ENCODE measurements around the gene MED29. TPM values are rescaled to one million over a fixed set of nuclear protein-coding genes. Genes with fewer than 3 reads are reported as not detected.

MED29 gene
- total and polyA plus RNA-seq, 2 of the 13 experiments (the other 11 are each of a cell fraction or from before 2014, with no cell fraction given), result 14.0 to 19.7 TPM

DNA sequence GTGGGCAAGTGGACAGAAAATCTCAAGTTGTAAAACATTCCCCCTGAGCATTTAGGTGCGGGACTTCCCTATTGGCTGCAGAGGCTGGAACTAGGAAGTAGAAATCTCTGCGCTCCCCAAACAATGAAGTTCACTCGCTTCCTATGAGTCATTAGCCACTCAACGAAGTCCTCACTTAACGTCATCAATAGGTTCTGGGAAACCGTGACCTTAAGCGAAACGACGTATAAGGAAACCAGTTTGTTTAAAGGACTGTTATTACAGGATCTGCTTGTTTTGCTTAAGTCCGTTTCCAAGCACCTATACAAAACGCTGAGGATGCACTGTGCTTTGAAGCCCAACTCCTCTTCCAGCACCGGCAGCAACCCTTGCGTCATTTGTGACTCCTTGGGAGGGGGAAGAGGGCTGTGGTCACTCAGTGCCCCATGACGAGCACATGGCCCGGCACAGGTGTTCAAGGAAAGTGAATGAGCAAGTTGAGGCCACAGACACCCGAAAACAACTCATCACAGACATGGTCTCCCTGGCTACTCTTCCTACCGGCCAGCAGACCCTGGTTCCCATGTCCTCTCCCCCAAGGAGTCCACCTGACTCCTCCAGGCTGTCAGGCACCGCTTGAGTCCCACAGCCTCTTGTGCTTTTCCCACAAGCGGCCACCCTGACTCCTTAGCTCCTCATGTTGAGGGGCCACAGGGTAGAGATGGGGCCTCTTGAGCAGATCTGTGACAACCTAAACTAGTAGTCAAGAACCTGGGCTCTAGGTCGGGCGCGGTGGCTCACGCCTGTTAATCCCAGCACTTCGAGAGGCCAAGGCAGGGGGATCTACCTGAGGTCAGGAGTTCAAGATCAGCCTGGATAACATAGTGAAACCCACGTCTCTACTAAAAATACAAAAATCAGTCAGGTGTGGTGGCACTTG, 39.8 kb downstream of the MED29 start (continued):
- TF ChIP-seq, protein P1, sequence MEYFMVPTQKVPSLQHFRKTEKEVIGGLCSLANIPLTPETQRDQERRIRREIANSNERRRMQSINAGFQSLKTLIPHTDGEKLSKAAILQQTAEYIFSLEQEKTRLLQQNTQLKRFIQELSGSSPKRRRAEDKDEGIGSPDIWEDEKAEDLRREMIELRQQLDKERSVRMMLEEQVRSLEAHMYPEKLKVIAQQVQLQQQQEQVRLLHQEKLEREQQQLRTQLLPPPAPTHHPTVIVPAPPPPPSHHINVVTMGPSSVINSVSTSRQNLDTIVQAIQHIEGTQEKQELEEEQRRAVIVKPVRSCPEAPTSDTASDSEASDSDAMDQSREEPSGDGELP (IDR thresholded peaks at IDR 0.05; ENCODE audit: borderline replicate concordance, low read depth), result no peak
- no peak for TF ChIP-seq MIER3 (CRISPR knock-in tag; IDR thresholded peaks at IDR 0.05; ENCODE audit: borderline replicate concordance)
- TF ChIP-seq POLR2AphosphoS2 (IDR thresholded peaks at IDR 0.05; ENCODE audit: low read depth, low read length), result no peak
- TF ChIP-seq CBX1 (IDR thresholded peaks at IDR 0.05; ENCODE audit: low read depth), result no peak
- TF ChIP-seq ZNF619 (CRISPR knock-in tag; IDR thresholded peaks at IDR 0.05), result no peak
- TF ChIP-seq POLR2G (IDR thresholded peaks at IDR 0.05; ENCODE audit: low read depth, low read length), result peak; percentile 59
- TF ChIP-seq, protein P2, sequence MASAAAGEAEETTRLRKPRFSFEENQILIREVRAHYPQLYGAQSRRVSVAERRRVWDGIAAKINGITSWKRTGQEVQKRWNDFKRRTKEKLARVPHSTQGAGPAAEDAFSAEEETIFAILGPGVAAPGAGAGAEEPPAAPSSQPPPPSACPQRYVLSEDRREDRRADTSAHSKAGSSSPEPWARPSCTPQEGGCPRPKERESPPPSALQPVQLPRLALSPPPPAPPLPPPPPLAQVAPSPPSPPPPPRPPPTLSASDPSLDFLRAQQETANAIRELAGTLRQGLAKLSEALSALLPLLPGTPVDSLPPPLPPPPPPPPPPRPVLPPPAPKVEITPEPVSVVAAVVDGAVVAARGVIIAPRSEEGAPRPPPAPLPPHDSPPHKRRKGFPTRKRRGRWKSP (CRISPR knock-in tag; IDR thresholded peaks at IDR 0.05), result no peak
- no peak for TF ChIP-seq TEAD2 (CRISPR knock-in tag; IDR thresholded peaks at IDR 0.05)
- no peak for TF ChIP-seq ZC3H13 (CRISPR knock-in tag; IDR thresholded peaks at IDR 0.05)
- TF ChIP-seq ZBTB21 (CRISPR knock-in tag; IDR thresholded peaks at IDR 0.05), result peak; percentile 96
- TF ChIP-seq, protein P3, sequence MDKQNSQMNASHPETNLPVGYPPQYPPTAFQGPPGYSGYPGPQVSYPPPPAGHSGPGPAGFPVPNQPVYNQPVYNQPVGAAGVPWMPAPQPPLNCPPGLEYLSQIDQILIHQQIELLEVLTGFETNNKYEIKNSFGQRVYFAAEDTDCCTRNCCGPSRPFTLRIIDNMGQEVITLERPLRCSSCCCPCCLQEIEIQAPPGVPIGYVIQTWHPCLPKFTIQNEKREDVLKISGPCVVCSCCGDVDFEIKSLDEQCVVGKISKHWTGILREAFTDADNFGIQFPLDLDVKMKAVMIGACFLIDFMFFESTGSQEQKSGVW (CRISPR knock-in tag; IDR thresholded peaks at IDR 0.05; ENCODE audit: borderline replicate concordance), result no peak
- no peak for TF ChIP-seq GZF1 (CRISPR knock-in tag; IDR thresholded peaks at IDR 0.05)
- TF ChIP-seq ZNF749 (CRISPR knock-in tag; IDR thresholded peaks at IDR 0.05; ENCODE audit: borderline replicate concordance), result no peak
- no peak for TF ChIP-seq ZNF644 (CRISPR knock-in tag; IDR thresholded peaks at IDR 0.05; ENCODE audit: low read depth)
- no peak for TF ChIP-seq CCDC6 (CRISPR knock-in tag; IDR thresholded peaks at IDR 0.05)
- TF ChIP-seq MXI1 (IDR thresholded peaks at IDR 0.05; ENCODE audit: borderline replicate concordance, low read depth, low read length), result peak; percentile 22; the same call in 1 of the 3 replicates
- TF ChIP-seq, protein P4, sequence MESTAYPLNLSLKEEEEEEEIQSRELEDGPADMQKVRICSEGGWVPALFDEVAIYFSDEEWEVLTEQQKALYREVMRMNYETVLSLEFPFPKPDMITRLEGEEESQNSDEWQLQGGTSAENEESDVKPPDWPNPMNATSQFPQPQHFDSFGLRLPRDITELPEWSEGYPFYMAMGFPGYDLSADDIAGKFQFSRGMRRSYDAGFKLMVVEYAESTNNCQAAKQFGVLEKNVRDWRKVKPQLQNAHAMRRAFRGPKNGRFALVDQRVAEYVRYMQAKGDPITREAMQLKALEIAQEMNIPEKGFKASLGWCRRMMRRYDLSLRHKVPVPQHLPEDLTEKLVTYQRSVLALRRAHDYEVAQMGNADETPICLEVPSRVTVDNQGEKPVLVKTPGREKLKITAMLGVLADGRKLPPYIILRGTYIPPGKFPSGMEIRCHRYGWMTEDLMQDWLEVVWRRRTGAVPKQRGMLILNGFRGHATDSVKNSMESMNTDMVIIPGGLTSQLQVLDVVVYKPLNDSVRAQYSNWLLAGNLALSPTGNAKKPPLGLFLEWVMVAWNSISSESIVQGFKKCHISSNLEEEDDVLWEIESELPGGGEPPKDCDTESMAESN (CRISPR knock-in tag; conservative IDR thresholded peaks at IDR 0.05), result no peak
- TF ChIP-seq, protein P5, sequence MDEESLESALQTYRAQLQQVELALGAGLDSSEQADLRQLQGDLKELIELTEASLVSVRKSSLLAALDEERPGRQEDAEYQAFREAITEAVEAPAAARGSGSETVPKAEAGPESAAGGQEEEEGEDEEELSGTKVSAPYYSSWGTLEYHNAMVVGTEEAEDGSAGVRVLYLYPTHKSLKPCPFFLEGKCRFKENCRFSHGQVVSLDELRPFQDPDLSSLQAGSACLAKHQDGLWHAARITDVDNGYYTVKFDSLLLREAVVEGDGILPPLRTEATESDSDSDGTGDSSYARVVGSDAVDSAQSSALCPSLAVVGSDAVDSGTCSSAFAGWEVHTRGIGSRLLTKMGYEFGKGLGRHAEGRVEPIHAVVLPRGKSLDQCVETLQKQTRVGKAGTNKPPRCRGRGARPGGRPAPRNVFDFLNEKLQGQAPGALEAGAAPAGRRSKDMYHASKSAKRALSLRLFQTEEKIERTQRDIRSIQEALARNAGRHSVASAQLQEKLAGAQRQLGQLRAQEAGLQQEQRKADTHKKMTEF (CRISPR knock-in tag; IDR thresholded peaks at IDR 0.05), result no peak
- TF ChIP-seq CREB1 (IDR thresholded peaks at IDR 0.05), result peak; percentile 80
- peak; percentile 59; the same call in 1 of the 2 replicates for TF ChIP-seq CREB1 (CRISPR knock-in tag; IDR thresholded peaks at IDR 0.05)
- TF ChIP-seq MED13 (CRISPR knock-in tag; IDR thresholded peaks at IDR 0.05), result no peak
- TF ChIP-seq GMEB1 (CRISPR knock-in tag; IDR thresholded peaks at IDR 0.05; ENCODE audit: borderline replicate concordance), result no peak

All from HepG2 (cell line).